ENCODE data around the gene COL23A1. TPM values are rescaled to one million over a fixed set of nuclear protein-coding genes. Genes with fewer than 3 reads are reported as not detected.
A peak's percentile ranks its signal among the peaks of the same experiment; 100 is the strongest.

COL23A1 gene
- total and polyA plus RNA-seq, 3 experiments from 2014 or later: 0.20 to 0.28 TPM; not detected in 1

GRCh38 chr5:178540526-178540925 is 49.7 kb downstream of the COL23A1 start:
- CTCF ChIA-PET: no interaction called here
- no peak for DNase-seq
- POLR2A ChIA-PET: no interaction called here
- H3K36me3 ChIP-seq (ENCODE audit: insufficient read depth, low read length): no peaks in the 10 kb centered on the region
- peaks cover 0 to 3% of the 10 kb centered on the region in 2 donors for H3K27me3 Mint-ChIP-seq
- H3K4me3 Mint-ChIP-seq: no peak overlapping the region
- H3K4me1 Mint-ChIP-seq: no peaks in the 10 kb centered on the region
- H3K9me3 Mint-ChIP-seq: no peaks in the 10 kb centered on the region
- H3K4me3 ChIP-seq (ENCODE audit: low read length): no peak overlapping the region
- H3K27ac Mint-ChIP-seq: peak overlapping the region in 1 of 8 donors; percentile 50
- H3K27me3 ChIP-seq (ENCODE audit: insufficient read depth, low read length, poor library complexity, severe bottlenecking): no peaks in the 10 kb centered on the region
- H3K4me1 ChIP-seq (ENCODE audit: insufficient read depth, low read length): no peaks in the 10 kb centered on the region
- H3K27ac ChIP-seq (ENCODE audit: low read depth, low read length): no peak overlapping the region
- H3K36me3 Mint-ChIP-seq: no peaks in the 10 kb centered on the region
- no peaks in the 10 kb centered on the region for H3K9me3 ChIP-seq (ENCODE audit: low read length)

GRCh38 chr5:178538741-178539229 is 51.4 kb downstream of the COL23A1 start:
- Histone ChIP-seq H3K27me3 (ENCODE audit: insufficient read depth, low read length, poor library complexity, severe bottlenecking) (no peaks in the 10 kb centered on the region), H3K4me3 (ENCODE audit: low read length) (no peak overlapping the region), H3K4me1 (ENCODE audit: insufficient read depth, low read length) (no peaks in the 10 kb centered on the region), H3K9me3 (ENCODE audit: low read length) (no peaks in the 10 kb centered on the region), H3K36me3 (ENCODE audit: insufficient read depth, low read length) (no peaks in the 10 kb centered on the region), H3K27ac (ENCODE audit: low read depth, low read length) (no peak overlapping the region)
- Mint-ChIP-seq H3K36me3 (no peaks in the 10 kb centered on the region), H3K4me1 (no peaks in the 10 kb centered on the region), H3K27ac (no peak overlapping the region), H3K27me3 (no peaks in the 10 kb centered on the region), H3K4me3 (no peak overlapping the region), H3K9me3 (no peaks in the 10 kb centered on the region)
- ChIA-PET CTCF (no interaction called here), POLR2A (no interaction called here)
- DNase-seq: no peak

GRCh38 chr5:178537467-178538371 is 52.5 kb downstream of the COL23A1 start:
- no peak overlapping the region for H3K4me3 Mint-ChIP-seq
- POLR2A ChIA-PET: no interaction called here
- CTCF ChIA-PET: no interaction called here

GRCh38 chr5:178536541-178537466 is 53.4 kb downstream of the COL23A1 start:
- H3K27ac ChIP-seq (ENCODE audit: low read depth, low read length): no peak overlapping the region
- H3K4me3 ChIP-seq (ENCODE audit: low read length): no peak overlapping the region
- H3K27me3 Mint-ChIP-seq: peaks cover 4 to 10% of the 10 kb centered on the region in 2 donors
- ChIA-PET POLR2A (no interaction called here), CTCF (no interaction called here)
- no peak overlapping the region for H3K27ac Mint-ChIP-seq
- H3K27me3 ChIP-seq (ENCODE audit: insufficient read depth, low read length, poor library complexity, severe bottlenecking): no peaks in the 10 kb centered on the region
- no peaks in the 10 kb centered on the region for H3K9me3 ChIP-seq (ENCODE audit: low read length)
- H3K4me3 Mint-ChIP-seq: no peak overlapping the region
- no peaks in the 10 kb centered on the region for H3K4me1 Mint-ChIP-seq
- no peaks in the 10 kb centered on the region for H3K36me3 Mint-ChIP-seq
- DNase-seq: no peak
- no peaks in the 10 kb centered on the region for H3K36me3 ChIP-seq (ENCODE audit: insufficient read depth, low read length)
- H3K4me1 ChIP-seq (ENCODE audit: insufficient read depth, low read length): no peaks in the 10 kb centered on the region
- H3K9me3 Mint-ChIP-seq: no peaks in the 10 kb centered on the region

More at GRCh38 chr5:178537467-178538371, 52.5 kb downstream of the COL23A1 start:
- Mint-ChIP-seq H3K27me3 (peaks cover 4 to 5% of the 10 kb centered on the region in 2 donors), H3K4me1 (no peaks in the 10 kb centered on the region), H3K9me3 (no peaks in the 10 kb centered on the region), H3K36me3 (no peaks in the 10 kb centered on the region), H3K27ac (no peak overlapping the region)
- no peaks in the 10 kb centered on the region for H3K9me3 ChIP-seq (ENCODE audit: low read length)
- no peak overlapping the region for H3K27ac ChIP-seq (ENCODE audit: low read depth, low read length)
- no peaks in the 10 kb centered on the region for H3K36me3 ChIP-seq (ENCODE audit: insufficient read depth, low read length)
- DNase-seq: no peak
- no peaks in the 10 kb centered on the region for H3K4me1 ChIP-seq (ENCODE audit: insufficient read depth, low read length)
- H3K4me3 ChIP-seq (ENCODE audit: low read length): no peak overlapping the region
- no peaks in the 10 kb centered on the region for H3K27me3 ChIP-seq (ENCODE audit: insufficient read depth, low read length, poor library complexity, severe bottlenecking)

GRCh38 chr5:178535299-178536175 is 54.7 kb downstream of the COL23A1 start:
- H3K27ac Mint-ChIP-seq: no peak overlapping the region
- H3K9me3 ChIP-seq (ENCODE audit: low read length): no peaks in the 10 kb centered on the region
- ChIA-PET CTCF (no interaction called here), POLR2A (no interaction called here)
- H3K36me3 ChIP-seq (ENCODE audit: insufficient read depth, low read length): no peaks in the 10 kb centered on the region
- no peak overlapping the region for H3K4me3 Mint-ChIP-seq
- no peak for DNase-seq
- H3K4me1 ChIP-seq (ENCODE audit: insufficient read depth, low read length): no peaks in the 10 kb centered on the region
- no peak overlapping the region for H3K27ac ChIP-seq (ENCODE audit: low read depth, low read length)
- H3K4me3 ChIP-seq (ENCODE audit: low read length): no peak overlapping the region
- no peaks in the 10 kb centered on the region for H3K27me3 ChIP-seq (ENCODE audit: insufficient read depth, low read length, poor library complexity, severe bottlenecking)
- no peaks in the 10 kb centered on the region for H3K9me3 Mint-ChIP-seq
- no peaks in the 10 kb centered on the region for H3K4me1 Mint-ChIP-seq
- H3K27me3 Mint-ChIP-seq: peaks cover 4 to 10% of the 10 kb centered on the region in 2 donors
- H3K36me3 Mint-ChIP-seq: no peaks in the 10 kb centered on the region

GRCh38 chr5:178533136-178533535 is 57.1 kb downstream of the COL23A1 start:
- H3K36me3 Mint-ChIP-seq: no peaks in the 10 kb centered on the region
- no peaks in the 10 kb centered on the region for H3K4me1 Mint-ChIP-seq
- H3K9me3 Mint-ChIP-seq: no peaks in the 10 kb centered on the region
- no peak overlapping the region for H3K4me3 ChIP-seq (ENCODE audit: low read length)
- no peak for DNase-seq
- no peaks in the 10 kb centered on the region for H3K27me3 ChIP-seq (ENCODE audit: insufficient read depth, low read length, poor library complexity, severe bottlenecking)
- H3K9me3 ChIP-seq (ENCODE audit: low read length): no peaks in the 10 kb centered on the region
- CTCF ChIA-PET: no interaction called here
- H3K4me3 Mint-ChIP-seq: no peak overlapping the region
- peaks cover 4 to 10% of the 10 kb centered on the region in 2 donors for H3K27me3 Mint-ChIP-seq
- no peaks in the 10 kb centered on the region for H3K36me3 ChIP-seq (ENCODE audit: insufficient read depth, low read length)
- H3K27ac Mint-ChIP-seq: no peak overlapping the region
- no peaks in the 10 kb centered on the region for H3K4me1 ChIP-seq (ENCODE audit: insufficient read depth, low read length)
- no peak overlapping the region for H3K27ac ChIP-seq (ENCODE audit: low read depth, low read length)
- POLR2A ChIA-PET: no interaction called here

- H3K27ac ChIP-seq (ENCODE audit: low read depth, low read length): no peak overlapping the region
- no peak for DNase-seq
- POLR2A ChIA-PET: no interaction called here
- H3K4me3 Mint-ChIP-seq: no peak overlapping the region
- no peaks in the 10 kb centered on the region for H3K36me3 Mint-ChIP-seq
- CTCF ChIA-PET: interaction anchor here (1.4 kb wide), 1 partner anchor 9 kb away, joined by 3 read pairs; no protein-coding TSS in a partner anchor
- H3K9me3 ChIP-seq (ENCODE audit: low read length): no peaks in the 10 kb centered on the region
- H3K27ac Mint-ChIP-seq: no peak overlapping the region
- no peaks in the 10 kb centered on the region for H3K9me3 Mint-ChIP-seq
- no peaks in the 10 kb centered on the region for H3K4me1 ChIP-seq (ENCODE audit: insufficient read depth, low read length)
- no peaks in the 10 kb centered on the region for H3K36me3 ChIP-seq (ENCODE audit: insufficient read depth, low read length)
- H3K4me1 Mint-ChIP-seq: no peaks in the 10 kb centered on the region
- H3K27me3 ChIP-seq (ENCODE audit: insufficient read depth, low read length, poor library complexity, severe bottlenecking): no peaks in the 10 kb centered on the region
- H3K4me3 ChIP-seq (ENCODE audit: low read length): no peak overlapping the region
- H3K27me3 Mint-ChIP-seq: peaks cover 4 to 10% of the 10 kb centered on the region in 2 donors
Measured at GRCh38 chr5:178532666-178533065, 57.5 kb downstream of the COL23A1 start.
